GM18870 (cell line): ENCODE results near the gene ARHGAP24.
A peak's percentile ranks its signal among the peaks of the same experiment; 100 is the strongest.
"Not testable (repeated sequence)": the region's sequence is repeated elsewhere in the genome, so short reads cannot be mapped to it uniquely, and the experiment has no call there.

Source experiments
- ATAC-seq: cut with Tn5 transposase; IDR thresholded peaks from one replicate; pipeline ENCODE4 v1.9.1; 2021; ENCODE audit warnings: moderate library complexity; ENCODE audit not compliant: unreplicated experiment

The ARHGAP24 gene

DNA sequence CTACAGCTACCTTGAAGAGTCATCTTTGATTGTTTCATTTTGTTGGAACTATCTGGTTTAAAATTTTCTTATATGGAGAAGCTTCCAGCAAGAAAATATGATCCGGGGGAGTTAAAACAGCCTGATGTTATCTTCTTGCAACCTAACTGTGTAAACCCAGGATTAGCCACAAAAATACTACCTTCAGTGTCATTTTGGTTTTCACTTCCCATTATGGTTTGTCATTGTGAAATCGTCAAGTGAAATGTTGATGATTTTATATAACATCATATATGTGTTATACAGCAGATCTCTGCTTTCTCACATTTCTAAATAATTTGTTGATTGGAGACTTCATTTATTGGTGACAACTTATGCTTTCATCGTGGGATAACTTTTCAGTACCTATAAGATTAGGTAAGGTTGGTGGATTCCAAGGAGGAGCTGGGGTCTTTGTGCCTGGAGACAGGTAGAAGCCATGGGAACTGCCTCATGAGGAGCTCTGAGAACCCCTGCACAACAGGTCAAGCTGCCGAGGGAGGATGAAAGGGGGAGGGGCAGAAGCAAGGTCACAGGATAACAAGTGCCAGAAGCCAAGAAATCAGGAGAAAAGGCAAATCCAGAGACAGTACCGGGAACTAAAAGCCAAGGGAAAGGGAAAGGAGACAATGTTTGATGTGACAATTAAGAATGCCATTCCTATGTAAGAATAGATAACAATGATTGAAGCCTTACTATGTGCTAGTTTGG lies 7.2 kb downstream of the ARHGAP24 start:
- ATAC-seq, result no peak

DNA sequence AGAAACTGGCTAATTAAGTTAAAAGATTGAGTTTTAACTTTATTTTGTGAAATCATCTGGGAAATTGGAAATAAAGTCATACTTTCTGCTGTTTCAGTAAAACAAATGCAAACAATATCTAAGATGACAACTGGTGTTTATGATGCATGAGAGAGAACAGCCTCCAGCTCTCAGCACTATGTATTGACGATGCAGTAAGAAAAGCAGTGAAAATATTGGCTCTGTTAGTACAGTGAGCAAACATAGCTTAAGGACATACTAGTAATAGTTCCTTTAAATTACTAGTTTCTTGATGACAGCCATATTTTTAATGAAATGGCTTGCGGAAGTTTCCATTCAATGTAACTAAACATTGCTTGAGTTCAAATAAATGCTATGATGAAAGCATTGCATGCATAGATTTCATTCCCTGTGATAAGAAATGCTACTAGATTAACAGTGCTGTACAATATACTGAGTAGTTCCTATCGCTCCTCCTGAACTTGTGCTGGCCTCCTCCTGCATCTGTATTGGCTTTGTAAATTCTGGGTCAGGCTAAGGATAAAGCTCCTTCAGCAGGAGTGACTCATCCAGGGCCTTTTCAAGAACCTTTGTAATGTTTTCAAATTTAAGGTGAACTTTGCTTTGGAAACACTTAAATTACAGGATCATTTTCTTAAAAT lies 11.6 kb downstream of the ARHGAP24 start:
- no peak for ATAC-seq

DNA sequence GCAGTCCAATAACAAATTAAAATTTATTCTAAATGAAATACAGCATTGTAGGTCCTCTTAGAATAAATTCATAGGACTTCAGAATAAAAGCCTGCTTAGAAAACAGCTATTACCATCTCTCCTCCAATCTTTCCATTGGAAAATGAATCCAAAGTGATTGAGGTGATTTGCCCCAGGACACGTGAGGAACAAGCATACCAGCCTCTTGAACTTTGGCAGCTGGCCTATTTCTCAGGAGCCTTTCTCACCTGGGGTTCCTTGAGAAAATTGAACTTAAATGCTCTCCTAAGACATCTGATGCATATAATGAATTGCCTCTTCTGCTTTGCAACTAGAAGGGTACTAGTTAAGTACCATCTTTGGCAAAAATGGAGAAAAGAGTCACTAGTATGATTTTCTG lies 13.5 kb downstream of the ARHGAP24 start:
- ATAC-seq, result no peak

DNA sequence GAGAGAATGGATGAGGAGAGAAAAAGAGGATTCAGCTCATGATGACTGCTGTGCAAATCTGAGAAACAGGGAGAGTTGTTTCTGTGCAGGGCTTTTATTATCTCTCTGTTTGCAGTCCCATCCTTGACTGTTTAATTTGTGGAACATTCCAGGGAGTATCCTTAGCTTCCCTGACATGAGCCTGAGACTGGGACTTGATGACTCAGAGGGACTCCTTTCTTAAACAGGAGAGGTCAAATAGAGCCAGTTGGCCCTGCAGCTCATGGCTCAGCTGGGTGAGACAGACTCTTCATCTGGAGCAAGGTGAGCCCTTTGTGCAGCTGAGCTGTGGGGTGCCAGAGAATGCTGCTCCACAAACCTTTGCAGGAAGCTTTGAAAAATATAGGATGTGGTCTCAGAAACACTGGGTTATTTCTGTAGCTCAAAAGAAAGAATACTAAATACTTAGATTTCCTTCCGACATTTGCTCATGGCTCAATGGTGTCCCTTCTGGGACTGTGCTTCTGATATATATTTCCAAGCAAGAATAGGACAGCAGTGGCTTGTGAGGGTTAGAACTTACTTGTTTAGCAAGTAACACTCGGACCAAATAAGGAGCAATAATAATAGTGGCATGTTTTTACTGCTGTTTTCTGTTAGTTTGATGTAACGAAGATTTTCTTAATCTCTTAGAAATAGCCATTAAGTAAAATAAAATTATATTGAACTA lies 14.5 kb downstream of the ARHGAP24 start:
- no peak for ATAC-seq

DNA sequence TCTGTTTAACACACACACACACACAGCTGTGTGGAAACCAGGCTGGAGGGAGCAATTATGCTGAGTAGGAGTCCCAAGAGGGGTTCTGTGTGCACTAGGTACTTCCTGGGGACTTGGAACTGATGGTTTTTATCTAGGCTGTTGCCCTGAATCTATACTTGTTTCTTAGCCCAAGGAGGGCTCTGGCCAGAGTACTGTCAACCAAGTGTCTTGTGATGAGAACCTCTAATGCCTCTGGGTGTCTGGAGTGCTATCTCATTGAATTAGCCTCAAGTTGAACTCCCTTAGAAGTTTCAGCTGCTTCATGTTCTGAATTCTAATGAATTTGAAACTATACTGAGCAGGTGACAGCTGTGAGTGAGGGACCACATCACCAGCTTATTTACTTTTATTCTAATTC lies 16.6 kb downstream of the ARHGAP24 start:
- ATAC-seq, result peak; percentile 78

DNA sequence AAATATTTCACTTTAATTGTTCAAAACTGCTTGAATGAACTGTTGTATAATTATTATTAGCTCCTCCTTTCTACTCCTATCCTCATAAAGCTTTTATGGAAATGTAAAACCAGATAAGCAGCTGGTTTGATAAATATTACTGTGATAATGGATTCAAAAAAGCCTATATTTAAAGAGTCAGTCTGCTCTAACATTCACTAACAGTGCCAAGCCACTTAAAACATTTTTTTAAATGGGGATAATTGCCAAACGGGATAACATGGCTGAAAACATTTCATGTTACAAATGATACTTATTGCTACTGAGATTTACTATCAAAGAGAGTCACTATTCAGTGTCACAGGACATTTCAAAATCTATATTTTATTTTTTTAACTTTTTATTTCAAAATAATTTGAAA lies 17.4 kb downstream of the ARHGAP24 start:
- no peak for ATAC-seq

DNA sequence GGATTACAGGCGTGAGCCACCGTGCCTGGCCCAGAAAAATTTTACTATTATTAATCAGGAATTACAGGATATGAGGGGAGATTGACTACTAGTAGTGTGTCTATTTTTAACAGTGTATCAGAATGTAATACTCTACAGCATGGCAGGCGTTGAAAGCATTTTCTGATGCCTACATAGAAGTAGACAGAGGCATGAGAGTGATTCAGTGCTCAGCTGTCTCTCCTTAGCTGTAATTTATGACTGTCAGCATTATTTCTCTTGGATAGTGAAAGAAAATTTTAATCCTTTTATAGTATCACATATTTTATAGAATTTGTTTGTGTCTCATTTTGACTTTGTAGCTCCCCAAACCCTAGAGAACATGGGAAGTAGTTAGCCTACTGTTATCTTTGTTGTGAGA lies 20.7 kb downstream of the ARHGAP24 start:
- no peak for ATAC-seq

DNA sequence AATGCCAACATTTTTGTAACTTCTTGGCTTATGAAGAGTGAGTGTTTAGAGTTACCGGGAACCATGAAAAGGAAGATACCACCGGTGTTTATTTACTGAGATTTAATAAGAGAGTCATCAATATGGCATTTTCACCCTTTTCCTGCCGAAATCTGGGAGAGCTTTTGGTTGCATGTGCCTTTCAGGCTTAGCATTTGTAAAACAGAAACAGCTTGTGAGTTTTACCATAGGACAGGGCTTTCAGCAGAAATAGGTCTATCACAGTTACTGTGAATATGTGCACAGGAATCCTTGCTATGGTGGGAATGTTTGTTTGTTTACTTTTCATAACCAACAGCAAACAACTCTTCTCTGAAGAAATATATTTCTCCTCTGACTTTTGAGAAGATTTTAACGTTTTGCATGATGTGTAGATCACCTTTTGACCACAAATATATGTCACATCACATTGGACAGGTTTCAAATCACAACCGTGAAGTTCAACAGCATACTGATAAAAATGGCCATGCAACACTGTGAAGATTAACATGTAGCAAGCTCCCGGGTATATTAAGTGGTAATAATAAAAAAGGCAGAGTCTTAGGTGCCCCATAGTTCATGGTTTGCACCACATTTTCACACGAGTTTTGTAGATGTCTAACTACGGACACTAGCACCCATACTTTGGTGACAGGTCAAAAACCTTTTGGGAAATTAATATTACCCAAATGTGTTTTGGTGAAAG lies 21.3 kb downstream of the ARHGAP24 start:
- no peak for ATAC-seq

DNA sequence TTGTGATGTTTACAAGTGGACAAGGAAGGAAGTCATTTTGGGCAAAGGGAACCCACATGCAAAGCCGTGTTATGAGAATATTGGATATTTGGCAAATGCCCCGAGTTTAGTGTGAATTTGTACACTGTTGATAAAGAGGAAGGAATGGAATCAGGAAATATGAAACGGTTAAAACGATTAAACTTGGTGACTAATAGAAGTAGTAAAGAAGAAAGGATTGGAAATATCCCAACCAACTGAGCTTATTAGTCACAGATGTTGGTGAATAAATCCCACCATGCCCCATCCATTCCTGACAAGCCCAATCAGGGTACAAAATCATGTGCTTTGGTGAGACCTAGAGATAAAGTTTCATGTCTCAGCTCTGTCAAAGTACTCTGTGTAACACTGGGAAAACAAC lies 22.0 kb downstream of the ARHGAP24 start:
- ATAC-seq, result no peak

DNA sequence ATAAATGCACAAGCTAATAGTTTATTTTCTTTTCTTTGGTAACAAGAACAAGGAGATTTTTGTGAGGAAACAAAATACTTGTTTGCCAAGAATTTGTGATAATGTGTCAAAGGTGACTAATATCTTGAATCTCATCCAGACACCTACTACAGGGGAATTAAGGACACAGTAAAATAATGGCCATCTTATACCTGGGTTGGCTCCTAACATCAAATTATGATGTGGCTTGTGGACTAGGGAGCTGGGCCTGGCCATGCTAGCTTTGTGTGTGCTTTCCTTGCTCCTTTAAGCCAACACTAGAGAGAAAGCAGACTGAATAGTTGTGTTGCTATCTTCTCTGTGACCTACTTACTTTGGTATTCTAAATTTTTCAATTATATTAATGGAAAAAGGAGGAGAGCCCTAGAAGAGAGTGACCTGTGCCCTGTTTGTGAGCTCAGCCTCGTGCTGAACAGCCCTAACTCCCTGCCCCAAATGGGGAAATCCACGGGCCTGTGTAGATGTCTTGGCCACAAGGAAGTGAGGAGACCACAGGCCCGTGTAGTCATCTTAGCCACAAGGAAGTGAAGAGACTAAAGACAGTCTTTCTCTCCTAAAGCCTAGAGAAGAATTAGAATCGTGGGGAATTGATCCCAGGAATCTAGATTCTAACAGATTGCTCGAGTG lies 23.3 kb downstream of the ARHGAP24 start:
- peak; percentile 97 for ATAC-seq

DNA sequence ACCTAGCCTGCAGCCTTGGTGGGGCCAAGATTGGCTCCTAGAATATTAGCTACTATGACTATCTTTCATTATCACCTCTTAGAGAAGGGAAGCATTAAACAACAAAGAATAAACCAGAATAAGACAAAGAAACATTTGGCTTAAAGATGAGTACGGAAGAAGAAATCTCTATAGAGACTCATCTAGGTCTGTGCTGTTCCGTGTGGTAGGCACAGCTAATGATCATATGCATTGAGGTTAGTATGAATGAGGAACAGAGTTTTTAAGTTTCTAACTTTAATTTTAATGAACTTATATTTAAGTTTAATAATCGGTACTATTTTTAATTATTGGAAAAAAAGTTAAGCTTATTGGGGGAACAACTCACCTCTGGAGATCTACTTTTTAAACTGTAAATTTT lies 24.6 kb downstream of the ARHGAP24 start:
- ATAC-seq, result no peak

DNA sequence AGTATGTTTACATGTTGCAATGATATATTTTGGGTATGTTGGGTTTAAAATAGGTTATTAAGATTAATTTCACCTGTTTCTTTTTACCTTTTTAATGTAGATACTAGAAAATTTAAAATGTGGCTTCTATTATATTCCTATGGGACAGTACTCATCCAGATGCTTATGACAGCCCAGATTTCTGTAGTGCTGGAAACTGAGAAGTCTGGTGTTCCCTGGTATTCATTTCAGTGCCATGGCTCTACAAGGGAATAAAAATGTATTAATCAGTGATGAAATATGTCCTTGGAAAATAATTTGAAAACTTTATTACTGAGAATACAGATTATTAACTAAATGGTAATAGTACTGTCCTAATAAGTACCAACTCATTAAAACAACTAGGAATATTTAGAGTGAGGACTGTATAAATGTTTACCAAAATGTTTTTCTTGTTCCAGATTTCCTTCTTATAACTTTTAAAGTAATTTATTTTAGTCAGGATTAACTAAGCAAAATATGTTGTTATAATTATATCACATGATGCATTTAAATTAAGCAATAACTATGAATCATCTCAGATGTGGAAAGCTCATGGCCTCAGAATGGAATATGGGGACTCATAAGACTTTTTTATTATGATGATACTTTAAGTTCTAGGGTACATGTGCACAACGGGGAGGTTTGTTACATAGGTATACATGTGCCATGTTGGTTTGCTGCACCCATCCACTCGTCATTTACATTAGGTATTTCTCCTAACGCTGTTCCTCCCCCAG lies 25.3 kb downstream of the ARHGAP24 start:
- ATAC-seq, result no peak

DNA sequence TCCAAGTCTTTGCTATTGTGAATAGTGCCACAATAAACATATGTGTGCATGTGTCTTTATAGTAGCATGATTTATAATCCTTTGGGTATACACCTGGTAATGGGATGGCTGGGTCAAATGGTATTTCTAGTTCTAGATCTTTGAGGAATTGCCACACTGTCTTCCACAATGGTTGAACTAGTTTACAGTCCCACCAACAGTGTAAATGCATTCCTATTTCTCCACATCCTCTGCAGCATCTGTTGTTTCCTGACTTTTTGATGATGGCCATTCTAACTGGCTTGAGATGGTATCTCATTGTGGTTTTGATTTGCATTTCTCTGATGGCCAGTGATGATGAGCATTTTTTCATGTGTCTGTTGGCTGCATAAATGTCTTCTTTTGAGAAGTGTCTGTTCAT lies 26.2 kb downstream of the ARHGAP24 start:
- not testable (repeated sequence) for ATAC-seq

DNA sequence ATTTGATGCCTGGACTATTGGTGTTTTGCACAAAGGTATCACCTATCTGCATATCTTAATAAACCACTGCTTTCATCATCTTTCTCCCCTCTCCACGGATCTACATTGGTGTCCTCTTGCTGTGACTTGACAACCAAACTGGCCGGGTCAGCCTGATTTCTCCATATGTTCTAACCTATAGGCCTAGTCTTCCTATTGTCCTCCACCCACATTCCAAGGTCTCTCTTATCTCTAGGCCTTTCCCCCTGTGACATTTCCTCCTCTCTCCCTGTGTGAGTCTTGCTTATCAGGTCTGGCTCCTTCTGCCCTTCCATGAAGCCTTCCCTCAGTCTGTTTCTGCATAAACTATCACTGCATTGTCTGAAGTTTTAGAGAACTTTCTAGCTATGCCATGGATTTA lies 33.7 kb downstream of the ARHGAP24 start:
- no peak for ATAC-seq

DNA sequence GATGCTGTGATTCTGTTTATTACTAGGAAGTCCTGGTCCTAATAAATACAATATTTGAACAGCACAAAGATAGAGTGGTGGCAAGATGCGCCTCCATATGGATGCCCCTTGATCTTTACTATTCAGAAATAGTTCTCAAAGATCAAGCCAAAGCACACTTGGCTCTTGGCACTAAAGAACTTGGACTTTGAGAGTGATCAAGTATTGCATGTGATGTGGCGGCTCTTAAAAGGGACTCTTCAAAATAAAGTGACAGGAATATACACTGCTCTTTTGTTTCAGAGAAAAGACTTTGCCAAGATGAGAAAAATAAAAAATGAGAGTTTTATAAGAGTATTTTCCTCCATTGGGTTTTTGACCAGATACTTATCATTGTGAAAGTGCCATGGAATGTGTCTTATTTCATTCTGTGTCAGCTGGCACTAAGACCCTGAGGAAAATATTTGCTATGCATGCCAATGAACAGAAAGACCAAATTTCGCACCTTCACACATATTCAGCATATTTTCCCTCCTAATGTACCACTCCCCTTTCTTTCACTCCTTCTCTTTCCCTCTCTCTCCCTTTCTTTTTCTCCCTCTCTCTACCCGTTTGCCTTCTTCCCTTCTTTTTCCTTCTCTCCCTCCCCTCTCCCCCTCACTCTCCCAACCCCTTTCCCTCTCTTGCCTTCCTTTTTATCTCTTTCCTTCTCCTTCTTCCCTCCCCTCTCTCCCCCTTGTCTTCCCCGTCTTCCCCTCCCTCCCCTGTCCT lies 35.1 kb downstream of the ARHGAP24 start:
- no peak for ATAC-seq

DNA sequence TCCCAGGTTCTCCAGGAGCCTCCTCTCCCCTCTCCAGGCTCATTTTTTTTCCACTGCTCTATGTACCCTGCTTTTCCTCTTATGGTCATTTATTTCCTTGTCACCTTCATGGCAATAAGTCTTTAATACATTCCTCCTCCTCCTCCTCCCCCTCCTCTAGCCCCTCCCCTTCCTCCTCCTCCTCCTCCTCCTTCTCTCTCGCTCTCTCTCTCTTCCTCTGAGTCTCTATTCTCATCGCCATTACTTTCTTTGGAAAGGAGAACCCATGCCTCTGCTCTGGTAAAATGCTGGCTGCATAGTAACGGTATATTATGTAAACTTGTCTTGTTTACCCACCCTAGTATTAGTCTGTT lies 35.7 kb downstream of the ARHGAP24 start:
- ATAC-seq, result no peak

DNA sequence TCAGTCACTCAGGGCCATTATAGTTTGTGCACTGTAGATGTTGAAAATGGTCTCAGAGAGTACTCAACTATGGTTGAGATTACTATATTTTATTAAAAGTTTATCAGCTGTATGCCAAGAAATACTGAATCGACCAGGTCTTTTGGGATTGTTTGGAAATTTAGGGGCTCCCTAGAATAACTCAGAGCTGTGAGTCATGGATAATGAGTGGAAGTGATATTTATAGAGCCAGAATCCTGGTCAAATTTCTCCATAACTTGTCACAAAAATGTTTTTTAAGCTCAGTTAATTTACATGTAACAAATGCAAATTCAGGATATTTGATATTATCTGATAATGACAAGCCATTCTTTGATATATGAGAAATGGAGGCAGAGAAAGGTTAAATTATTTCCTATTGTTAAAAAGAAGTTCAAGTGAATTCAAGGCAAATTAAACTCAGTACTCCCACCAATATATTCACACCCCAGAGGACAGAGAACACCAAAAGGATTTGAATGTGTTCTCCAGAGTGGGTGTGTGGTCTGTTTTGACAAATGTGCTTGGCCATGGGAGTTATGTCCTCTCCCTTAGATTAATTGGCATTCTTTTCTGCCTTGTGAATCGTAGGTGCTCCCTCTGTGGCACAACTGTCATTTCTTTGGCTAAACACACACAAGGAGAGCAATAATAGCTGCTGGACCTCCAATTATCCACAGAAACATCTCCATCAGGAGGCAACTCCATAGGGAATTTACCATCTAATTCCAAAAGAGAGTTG lies 37.7 kb downstream of the ARHGAP24 start:
- ATAC-seq, result no peak

DNA sequence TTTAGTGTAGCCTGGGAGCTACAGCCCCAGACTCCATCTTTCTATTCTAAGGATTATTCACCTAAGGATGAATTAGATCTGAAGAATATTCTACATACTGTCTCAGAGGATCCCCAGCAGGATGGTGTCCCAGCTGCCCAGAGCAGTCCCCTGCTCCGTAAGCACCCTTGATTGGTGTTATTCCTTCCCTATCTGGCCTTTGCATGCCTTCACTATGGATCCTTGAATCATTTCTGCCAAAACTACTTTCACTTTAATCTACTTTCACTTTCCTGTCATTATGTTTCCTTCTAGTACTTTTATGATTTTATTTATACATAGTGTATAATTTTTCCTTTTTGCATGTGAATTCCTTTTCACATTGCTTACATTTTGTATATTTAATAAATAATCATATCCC lies 39.2 kb downstream of the ARHGAP24 start:
- ATAC-seq, result no peak

DNA sequence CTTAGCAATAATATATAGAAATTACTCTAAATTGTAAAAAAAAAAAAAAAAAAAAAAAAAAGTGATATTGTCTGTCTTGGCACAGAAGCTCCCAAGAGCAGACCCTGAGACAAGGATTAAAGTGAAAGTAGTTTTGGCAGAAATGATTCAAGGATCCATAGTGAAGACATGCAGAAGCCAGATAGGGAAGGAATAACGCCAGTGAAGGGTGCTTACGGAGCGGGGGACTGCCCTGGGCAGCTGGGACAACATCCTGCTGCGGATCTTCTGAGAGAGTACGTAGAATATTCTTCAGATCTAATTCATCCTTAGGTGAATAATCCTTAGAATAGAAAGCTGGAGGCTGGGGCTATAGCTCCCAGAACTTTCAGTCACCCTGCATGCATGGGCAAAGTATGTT lies 39.8 kb downstream of the ARHGAP24 start:
- no peak for ATAC-seq
